Stimulated activated CD4-positive, alpha-beta T cell treated with anti-CD3 and anti-CD28 coated beads, Interleukin-15, amount 100 ng/mL, for 1 hour (primary cell): Measurements from ENCODE around the gene KRTAP11-1.

Experiments used
- DNase-seq, 2 donors: peaks; one replicate each; pipeline ENCODE4 v3.0.0-alpha.2; 2020; ENCODE audit warnings: low read depth in 1 of 2, low spot score in 1 of 2

The KRTAP11-1 gene

DNA sequence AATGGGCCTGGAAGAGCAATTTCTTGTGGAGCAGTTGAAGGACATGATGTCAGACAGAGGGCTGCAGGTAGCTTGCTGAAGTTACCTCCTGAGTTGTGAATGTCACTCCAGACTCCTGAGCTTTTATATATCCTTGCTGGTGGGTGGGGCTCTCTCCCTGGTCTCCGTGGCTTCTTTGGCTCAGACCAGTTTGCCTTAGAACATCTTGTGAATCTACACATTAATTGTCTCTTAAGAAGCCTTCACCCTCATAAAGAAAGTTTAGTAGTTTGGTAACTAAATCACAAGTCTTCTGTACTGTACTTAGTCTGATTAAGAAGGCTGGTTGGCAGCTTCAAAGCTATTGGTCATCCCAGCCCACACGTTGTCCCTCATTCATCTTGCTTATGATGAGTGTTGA, at the start of gene KRTAP11-1:
Gene KRTAP11-1 (minus strand): TSS at position 101 of the 400 bp plus-strand sequence. CDS start 56 bp downstream, at position 45.
- no peak for DNase-seq

DNA sequence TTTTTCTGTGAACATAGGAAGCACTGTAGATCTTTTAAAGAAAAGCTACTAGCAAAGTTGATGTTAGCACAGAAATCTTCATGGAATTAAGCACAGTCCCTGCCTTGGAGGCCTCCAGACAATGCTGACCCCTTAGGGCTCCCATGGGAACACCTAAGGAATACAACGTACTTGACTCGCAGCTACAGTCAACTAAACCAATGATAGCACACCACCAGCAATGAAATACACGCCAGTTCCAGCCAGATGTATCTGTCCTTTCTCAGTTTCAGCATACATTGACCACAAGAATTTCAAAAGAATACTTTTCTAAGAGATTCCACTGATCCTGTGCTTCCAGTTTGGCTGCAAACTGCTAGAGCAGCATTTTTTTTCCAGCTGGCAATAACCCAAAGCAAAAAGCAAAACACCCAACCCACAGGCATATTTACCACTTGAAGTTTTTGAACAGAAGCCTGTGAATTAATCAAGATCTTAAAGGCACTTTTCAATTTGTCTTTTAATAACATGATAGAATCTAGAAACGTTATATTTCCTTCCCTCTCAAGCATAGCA, 42.8 kb upstream of the KRTAP11-1 start:
- DNase-seq, result no peak

GRCh38 chr21:30921129-30921528, 39.7 kb upstream of the KRTAP11-1 start:
- DNase-seq, result no peak

- DNase-seq, result no peak
Measured at GRCh38 chr21:30917557-30917956, 36.2 kb upstream of the KRTAP11-1 start.

- no peak for DNase-seq
Measured at GRCh38 chr21:30900881-30901280, 19.5 kb upstream of the KRTAP11-1 start.

- no peak for DNase-seq
Measured at GRCh38 chr21:30882866-30883597, 1.7 kb upstream of the KRTAP11-1 start.

DNA sequence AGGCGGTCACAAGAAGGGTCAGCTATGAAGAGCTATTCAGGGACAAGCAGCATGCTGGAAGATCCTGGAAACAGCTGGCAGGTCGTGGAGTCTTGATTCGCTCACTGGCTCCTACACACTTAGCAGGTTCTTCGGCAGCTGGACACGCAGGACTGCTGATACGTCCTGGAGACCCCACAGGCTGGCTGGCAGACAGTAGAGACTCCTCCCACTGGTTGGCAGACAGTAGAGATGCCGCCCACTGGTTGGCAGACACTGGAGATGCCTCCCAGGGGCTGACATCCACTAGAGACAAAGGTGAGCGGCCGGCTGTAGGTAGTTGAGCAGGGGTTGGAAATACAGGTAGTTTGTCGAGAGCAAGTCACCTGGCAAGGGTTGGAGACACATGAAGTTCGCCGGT, 466 bp downstream of the KRTAP11-1 start:
- DNase-seq, result no peak

DNA sequence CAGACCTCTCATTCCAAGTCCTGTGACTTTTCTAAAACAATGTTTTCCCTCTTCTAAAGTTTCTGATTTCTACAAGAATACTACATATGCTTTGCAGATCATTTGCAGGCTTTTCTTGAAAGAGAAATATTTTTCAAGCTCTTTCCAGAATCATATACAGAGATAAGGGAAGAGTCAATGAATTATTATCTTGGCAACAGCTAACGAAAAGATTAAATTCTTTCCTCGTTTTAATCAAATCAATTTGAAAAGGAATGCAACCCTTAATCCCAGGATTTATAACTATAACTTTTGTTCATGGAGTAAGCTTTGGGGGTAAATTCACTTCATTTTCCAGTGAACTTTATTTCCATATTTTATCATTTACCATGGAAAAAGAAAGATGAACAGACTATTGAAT, 6.9 kb downstream of the KRTAP11-1 start:
- DNase-seq, result no peak

- DNase-seq, result no peak
Measured at GRCh38 chr21:30847627-30848500, 33.5 kb downstream of the KRTAP11-1 start.

- DNase-seq, result no peak
Measured at GRCh38 chr21:30842990-30843389, 38.4 kb downstream of the KRTAP11-1 start.

DNA sequence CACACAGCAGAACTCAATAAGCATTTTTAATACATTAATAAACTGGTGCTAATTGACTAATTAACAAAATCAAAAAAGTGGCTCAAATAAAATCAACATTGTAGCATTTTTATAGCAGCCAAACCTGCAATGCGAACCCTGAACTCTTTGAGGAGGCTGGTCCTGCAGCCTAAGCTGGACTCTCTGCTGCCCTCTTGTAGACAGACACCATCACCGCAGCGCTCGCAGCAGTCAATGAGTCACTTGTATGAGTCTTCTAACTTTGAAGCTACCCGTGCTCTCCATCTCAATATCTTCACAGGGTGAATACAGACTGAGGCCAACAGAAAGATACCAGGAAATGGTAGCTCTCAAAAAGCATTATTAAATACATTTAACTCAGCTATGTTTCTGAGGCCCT, 42.1 kb downstream of the KRTAP11-1 start:
- peak in 1 of 2 donors; percentile 21 for DNase-seq

- DNase-seq, result no peak
Measured at GRCh38 chr21:30838536-30838935, 42.8 kb downstream of the KRTAP11-1 start.

GRCh38 chr21:30831194-30831765, 50.1 kb downstream of the KRTAP11-1 start:
- no peak for DNase-seq
